GM15510 (cell line): ENCODE data around the gene SCYGR3.

Experiments
- POLR2A ChIP-seq: IDR thresholded peaks from 3 replicates; pipeline ENCODE4 v1.6.1; 2011; ENCODE audit warnings: borderline replicate concordance; ENCODE audit not compliant: insufficient read length; ENCODE audit errors: extremely low read depth

The SCYGR3 gene

GRCh38 chr2:227597998-227598397, 16.6 kb downstream of the SCYGR3 start:
- TF ChIP-seq POLR2A, result no peak

DNA sequence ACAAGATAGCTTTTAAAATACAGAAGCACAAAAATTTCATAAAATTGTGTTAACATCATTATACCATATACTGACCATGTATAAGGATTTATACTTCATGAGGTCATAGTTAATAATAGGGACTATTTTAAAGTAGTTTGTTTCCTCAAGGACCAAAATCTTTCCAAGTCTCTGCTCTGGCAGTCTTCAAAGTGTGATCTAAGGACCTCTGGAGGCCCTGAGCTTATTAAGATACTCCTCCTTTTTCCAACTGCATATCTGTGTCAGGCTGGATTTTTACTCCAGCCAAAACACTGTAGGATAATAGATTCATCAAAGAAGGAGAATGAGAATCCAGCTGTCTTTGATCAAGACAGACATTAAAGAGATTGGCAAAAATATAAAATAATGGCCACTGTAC, 17.6 kb downstream of the SCYGR3 start:
- TF ChIP-seq POLR2A, result no peak

DNA sequence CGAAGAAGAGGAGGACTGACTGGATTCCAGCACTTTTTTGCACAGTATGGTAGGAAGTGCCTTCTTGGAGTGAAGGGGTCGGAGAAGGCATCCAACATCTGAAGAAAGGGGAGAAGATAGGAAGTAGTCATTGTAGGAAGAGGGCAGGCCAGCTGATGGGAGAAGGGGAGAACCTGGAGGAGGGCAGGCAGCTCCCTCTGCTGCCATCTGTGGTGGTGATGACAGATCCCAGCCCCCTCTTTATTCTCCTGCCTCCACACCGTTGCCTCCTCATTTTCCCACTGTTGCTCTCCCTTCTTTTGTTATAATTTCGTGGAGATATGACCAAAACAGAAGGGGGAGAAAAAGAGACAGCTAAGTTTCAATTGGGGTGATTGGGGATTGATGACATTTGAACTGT, 18.8 kb downstream of the SCYGR3 start:
- no peak for TF ChIP-seq POLR2A

DNA sequence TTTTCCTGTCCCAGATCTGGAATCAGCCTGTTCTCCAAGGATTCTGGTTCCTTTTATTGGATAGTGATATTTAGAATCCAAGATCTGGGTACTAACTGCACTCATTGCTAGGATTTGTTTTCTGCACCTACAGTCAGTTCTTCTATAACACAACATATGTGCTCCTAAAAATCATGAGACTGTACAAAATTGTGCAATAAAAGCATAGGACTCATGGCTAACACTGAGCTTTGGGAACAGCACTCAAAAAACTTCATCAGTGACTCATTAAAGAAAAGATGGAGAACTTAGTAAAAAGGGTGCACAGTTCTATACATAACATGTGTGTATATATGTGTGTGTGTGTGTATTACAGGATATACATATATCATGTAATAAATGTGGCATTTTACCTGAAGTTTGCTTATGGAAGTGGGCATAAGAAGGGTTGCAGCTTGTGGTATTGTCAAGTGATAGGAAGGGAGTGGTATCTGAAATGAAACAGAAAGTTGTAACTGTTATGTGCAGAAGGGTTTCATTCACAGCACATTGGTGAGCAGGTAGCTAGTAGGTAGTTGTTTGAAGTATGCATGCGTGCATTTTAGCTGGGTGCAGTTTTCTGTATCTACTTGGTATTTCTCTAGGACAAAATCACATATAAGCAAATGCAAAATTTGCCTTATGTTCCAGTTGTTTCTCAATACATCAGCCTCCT, 21.8 kb downstream of the SCYGR3 start:
- TF ChIP-seq POLR2A, result no peak

- TF ChIP-seq POLR2A, result no peak
These were observed 32.3 kb downstream of the SCYGR3 start for GRCh38 chr2:227582369-227582768.

DNA sequence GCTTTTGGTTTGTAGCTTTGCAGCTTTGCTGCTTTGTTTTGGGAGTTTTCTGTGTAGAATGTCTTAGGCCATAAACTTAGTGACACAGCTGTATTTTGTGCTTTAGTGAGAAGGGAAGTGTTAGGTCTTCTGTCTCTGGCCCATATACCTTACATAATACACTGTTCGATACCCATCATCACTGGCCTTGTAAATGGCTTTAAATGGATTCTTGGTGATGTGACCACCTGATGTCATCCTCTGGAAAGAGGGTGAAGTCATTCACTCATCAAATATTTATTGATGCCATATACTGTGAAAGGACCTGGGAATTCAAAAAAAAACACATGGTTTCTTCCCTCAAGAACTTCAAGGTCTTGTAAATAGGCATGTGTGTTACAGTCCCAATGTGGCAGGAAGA, 34.8 kb downstream of the SCYGR3 start:
- TF ChIP-seq POLR2A, result no peak

GRCh38 chr2:227578642-227579041, 36.0 kb downstream of the SCYGR3 start:
- TF ChIP-seq POLR2A, result no peak

DNA sequence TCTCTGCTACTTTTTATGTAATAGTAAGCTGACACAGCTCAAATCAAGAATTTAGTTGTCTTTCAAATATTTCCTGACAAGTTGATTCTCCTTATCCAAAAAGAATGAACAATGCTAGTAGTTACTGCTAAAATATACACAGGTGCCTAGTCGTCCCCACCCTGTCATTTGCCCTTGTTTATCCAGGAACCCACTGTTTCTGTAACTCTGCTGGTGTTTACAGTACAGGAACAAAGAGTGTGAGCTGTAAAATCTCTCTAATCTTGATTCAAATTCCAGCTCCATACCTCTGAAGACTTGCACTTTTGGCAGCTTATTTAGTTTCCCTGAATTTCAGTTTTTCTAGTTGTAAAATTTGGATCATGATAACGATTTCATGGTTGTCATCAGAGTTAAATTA, 37.1 kb downstream of the SCYGR3 start:
- TF ChIP-seq POLR2A, result no peak

DNA sequence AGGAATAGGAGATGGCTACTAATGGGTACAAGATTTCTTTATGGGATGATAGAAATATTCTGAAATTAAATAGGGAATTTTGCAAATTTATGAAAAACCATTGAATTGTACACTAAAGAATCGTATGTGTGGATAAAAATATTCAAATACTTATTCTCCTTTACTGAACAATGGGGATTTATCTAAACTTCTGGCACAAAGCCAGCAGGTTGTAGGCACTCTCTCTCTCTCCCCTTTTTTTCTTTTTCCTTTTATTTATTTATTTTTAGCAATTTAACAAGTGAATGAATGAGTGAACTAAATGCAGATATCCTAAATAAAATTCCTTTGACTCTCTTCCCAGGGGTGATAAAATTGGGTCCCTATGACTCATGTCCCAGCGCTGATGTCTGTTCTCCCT, 37.8 kb downstream of the SCYGR3 start:
- TF ChIP-seq POLR2A, result no peak

DNA sequence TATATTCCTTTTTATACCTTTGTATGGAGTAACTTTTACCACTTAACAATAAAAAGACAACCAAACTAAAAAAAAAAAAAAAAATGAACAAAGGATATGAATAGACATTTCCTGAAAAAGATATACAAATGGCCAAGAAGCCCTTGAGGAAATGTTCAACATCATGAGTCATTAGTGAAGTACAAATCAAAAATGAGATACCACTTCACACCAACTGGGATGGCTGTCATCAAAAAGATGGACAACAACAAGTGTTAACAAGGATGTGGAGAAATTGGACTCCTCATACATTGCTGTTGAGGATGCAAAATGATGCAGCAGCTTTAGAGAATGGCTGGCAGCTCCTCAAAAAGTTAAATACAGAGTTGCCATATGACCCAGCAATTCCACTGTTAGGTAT, 38.5 kb downstream of the SCYGR3 start:
- TF ChIP-seq POLR2A, result no peak

- TF ChIP-seq POLR2A, result no peak
These were observed 44.0 kb downstream of the SCYGR3 start for GRCh38 chr2:227570615-227571014.

DNA sequence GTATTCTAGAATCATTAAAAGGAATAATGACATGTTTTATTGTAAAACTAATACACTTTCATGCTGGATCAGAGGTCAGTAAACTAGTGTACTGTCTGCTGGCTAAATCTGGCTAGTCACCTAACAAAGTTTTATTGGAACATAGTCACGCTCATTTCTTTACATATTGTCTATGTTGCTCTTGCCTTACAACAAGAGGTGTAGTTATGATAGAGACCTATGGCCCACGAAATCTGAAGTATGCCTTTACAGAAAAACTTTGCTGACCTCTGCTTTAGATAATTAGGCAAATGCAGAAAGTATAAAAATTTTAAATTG, 45.8 kb downstream of the SCYGR3 start:
- no peak for TF ChIP-seq POLR2A

GRCh38 chr2:227566012-227566411, 48.6 kb downstream of the SCYGR3 start:
- no peak for TF ChIP-seq POLR2A

DNA sequence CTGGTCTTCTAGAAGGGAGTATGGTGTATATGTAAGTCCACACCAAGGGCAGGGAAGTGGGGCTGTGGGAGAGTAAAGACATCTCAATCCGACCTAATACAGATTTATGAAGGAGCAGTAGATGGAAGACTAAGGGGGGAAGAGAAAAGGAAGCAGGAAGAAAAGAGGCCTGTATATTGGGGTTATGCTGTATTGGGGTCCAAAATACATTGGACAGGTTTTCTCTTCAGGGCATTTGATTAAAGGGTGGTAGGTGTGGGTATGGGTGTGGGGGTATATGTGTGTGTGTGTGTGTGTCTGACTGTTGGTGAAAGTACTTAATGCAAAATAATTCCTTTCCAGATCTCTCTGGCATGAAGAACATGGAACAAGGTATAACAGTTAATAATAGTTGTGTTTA, 49.6 kb downstream of the SCYGR3 start:
- TF ChIP-seq POLR2A, result no peak
